ENCODE measurements around the gene UBAP2.

- TF ChIP-seq NFIC (IDR thresholded peaks at IDR 0.05) (no peak), MAX (IDR thresholded peaks at IDR 0.05) (no peak), EP300 (IDR thresholded peaks at IDR 0.05; ENCODE audit: borderline replicate concordance) (no peak), TAF1 (IDR thresholded peaks at IDR 0.05; ENCODE audit: low read depth) (no peak), CREB1 (IDR thresholded peaks at IDR 0.05; ENCODE audit: low read depth) (no peak)
Observed at GRCh38 chr9:33926746-33927485, 121.8 kb downstream of the UBAP2 start.

Measured in Ishikawa (cell line).